Panc1 (cell line): ENCODE measurements around the gene STARD10. TPM values are rescaled to one million over a fixed set of nuclear protein-coding genes. Genes with fewer than 3 reads are reported as not detected.

ENCODE experiments used
- ATAC-seq: fragments of 200-7000 bp; cut with Tn5 transposase; 2 replicates; pipeline ENCODE4 v1.9.1; 2020; ENCODE audit warnings: mild to moderate bottlenecking, moderate library complexity
- BruUV-seq: library from RNA; stranded (reverse); fragments of 400-500 nt; replicated peaks from 2 replicates; lab custom pipeline; 2021; lab: Mats Ljungman, UMichigan
- CTCF ChIA-PET: fragments of 300-600 bp; sonication (Branson Sonifier 250); formaldehyde crosslinking; loops from one replicate; lab custom pipeline; 2022; ENCODE audit warnings: antibody characterized with exemption; lab: Charles Lee
- POLR2A ChIA-PET: fragments of 300-600 bp; sonication (Branson Sonifier 250); formaldehyde crosslinking; loops from one replicate; lab custom pipeline; 2022; ENCODE audit warnings: antibody characterized with exemption; lab: Charles Lee
- DNase-seq: peaks from one replicate; pipeline ENCODE4 v3.0.0-alpha.2; 2010; ENCODE audit warnings: low read depth, low spot score
- H3K27ac ChIP-seq: 2 replicates; pipeline ENCODE4 v1.5.1; 2011; ENCODE audit warnings: mild to moderate bottlenecking, low read length, inconsistent platforms
- H3K27me3 ChIP-seq: fragments of 200-500 bp; sonication (Bioruptor generic); 2 replicates; pipeline ENCODE4 v1.6.0; 2014; ENCODE audit warnings: low read length, inconsistent platforms; ENCODE audit not compliant: control insufficient read depth, insufficient read depth
- H3K36me3 ChIP-seq: fragments of 200-500 bp; sonication (Bioruptor generic); 2 replicates; pipeline ENCODE4 v1.5.1; 2014; ENCODE audit warnings: inconsistent platforms, mild to moderate bottlenecking, low read length, moderate library complexity; ENCODE audit not compliant: control insufficient read depth, insufficient read depth
- H3K4me1 ChIP-seq: 2 replicates; pipeline ENCODE4 v1.5.1; 2011; ENCODE audit warnings: inconsistent platforms, mild to moderate bottlenecking, low read length, moderate library complexity; ENCODE audit not compliant: control insufficient read depth, insufficient read depth
- H3K4me3 ChIP-seq, 2 experiments: 2 replicates each; pipeline ENCODE4 v1.5.1; 2011 to 2012; ENCODE audit warnings: low read depth in 2 of 2, low read length in 2 of 2, mild to moderate bottlenecking in 2 of 2, inconsistent platforms in 1 of 2, moderate library complexity in 1 of 2
- H3K9me3 ChIP-seq: fragments of 200-500 bp; sonication (Bioruptor generic); 2 replicates; pipeline ENCODE4 v1.5.1; 2014; ENCODE audit warnings: low read depth, mild to moderate bottlenecking, inconsistent platforms, low read length, moderate library complexity; ENCODE audit not compliant: control insufficient read depth, insufficient read depth
- POLR2AphosphoS5 ChIP-seq: IDR thresholded peaks from 2 replicates; pipeline ENCODE4 v1.6.1; 2012; ENCODE audit warnings: mild to moderate bottlenecking, low read depth, low read length, moderate library complexity
- SIN3A ChIP-seq: IDR thresholded peaks from 2 replicates; pipeline ENCODE4 v1.6.1; 2012; ENCODE audit warnings: low read depth, mild to moderate bottlenecking, low read length, moderate library complexity, borderline replicate concordance; ENCODE audit not compliant: insufficient read depth
- TCF7L2 ChIP-seq: IDR thresholded peaks from 2 replicates; pipeline ENCODE4 v1.6.1; 2011; ENCODE audit warnings: mild to moderate bottlenecking, low read depth, low read length, inconsistent platforms
- in situ Hi-C: cut with HindIII; loops from 2 replicates; pipeline ENCODE4 v1.10.0; 2016; ENCODE audit warnings: low sequenced_read_pairs, low pct_unique_long_range_greater_than_20kb
- intact Hi-C: fragments of 100-400 bp; cut with micrococcal nuclease; formaldehyde crosslinking; loops from one replicate; pipeline ENCODE4 v1.10.0; 2022; ENCODE audit not compliant: unreplicated experiment
- total RNA-seq: library from RNA; stranded (reverse); gene quantifications from one replicate; pipeline ENCODE4 v1.2.1, GENCODE V29; 2021; ENCODE audit not compliant: unreplicated experiment
- TF ChIP-seq, protein P1 (sequence below), 2 experiments: IDR thresholded peaks; 2 replicates each; pipeline ENCODE4 v1.6.1; 2011 to 2012; ENCODE audit warnings: low read depth in 2 of 2, control low read depth in 1 of 2, low read length in 1 of 2, mild to moderate bottlenecking in 1 of 2, moderate library complexity in 1 of 2; ENCODE audit not compliant: insufficient read depth in 1 of 2
- TF ChIP-seq, protein P2 (sequence below): fragments of 450-650 bp; IDR thresholded peaks from 2 replicates; pipeline ENCODE4 v1.5.1; 2017; ENCODE audit warnings: mild to moderate bottlenecking

Gene STARD10
- total RNA-seq, 1 experiment from 2014 or later, result 32.1 TPM

DNA sequence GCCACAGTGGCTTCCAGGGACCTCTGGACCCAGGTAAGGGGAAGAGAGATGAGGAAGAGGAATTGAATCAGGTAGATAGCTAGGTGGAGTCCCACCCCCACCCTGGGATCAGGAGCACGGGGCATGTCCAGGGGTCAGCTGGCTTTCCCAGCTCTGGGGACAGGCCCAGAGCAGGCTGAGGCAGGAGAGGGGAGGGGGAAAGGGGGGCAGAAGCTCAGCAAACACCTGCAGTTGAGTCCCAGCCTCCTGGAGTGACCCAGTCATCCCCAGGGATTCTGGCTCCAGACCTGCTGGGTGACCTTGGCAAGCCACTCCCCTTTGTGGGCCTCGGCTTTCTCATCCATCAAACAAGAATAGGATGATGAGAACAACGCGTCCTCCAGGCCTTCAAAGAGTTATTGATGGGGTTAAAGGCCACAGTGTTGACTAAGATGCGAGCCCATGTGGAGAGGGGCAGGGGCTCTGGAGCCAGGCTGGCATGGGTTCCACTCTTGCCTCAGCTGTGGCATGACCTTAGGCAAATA is 16.0 kb downstream of the STARD10 start:
- H3K4me1 ChIP-seq, result peaks cover 12% of the 10 kb centered on the region
- CTCF ChIA-PET, result no interaction called here
- in situ Hi-C loops (no loop called here), intact Hi-C loops (no loop called here)
- H3K27ac ChIP-seq, result no peak overlapping the region
- H3K27me3 ChIP-seq, result no peaks in the 10 kb centered on the region
- H3K36me3 ChIP-seq, result no peaks in the 10 kb centered on the region; the same call in 1 of the 2 replicates
- no peak overlapping the region for H3K4me3 ChIP-seq
- POLR2A ChIA-PET, result no interaction called here
- DNase-seq (no peak), ATAC-seq (no peak)
- TF ChIP-seq TCF7L2 (no peak), SIN3A (no peak), POLR2AphosphoS5 (no peak)
- TF ChIP-seq, protein P1, sequence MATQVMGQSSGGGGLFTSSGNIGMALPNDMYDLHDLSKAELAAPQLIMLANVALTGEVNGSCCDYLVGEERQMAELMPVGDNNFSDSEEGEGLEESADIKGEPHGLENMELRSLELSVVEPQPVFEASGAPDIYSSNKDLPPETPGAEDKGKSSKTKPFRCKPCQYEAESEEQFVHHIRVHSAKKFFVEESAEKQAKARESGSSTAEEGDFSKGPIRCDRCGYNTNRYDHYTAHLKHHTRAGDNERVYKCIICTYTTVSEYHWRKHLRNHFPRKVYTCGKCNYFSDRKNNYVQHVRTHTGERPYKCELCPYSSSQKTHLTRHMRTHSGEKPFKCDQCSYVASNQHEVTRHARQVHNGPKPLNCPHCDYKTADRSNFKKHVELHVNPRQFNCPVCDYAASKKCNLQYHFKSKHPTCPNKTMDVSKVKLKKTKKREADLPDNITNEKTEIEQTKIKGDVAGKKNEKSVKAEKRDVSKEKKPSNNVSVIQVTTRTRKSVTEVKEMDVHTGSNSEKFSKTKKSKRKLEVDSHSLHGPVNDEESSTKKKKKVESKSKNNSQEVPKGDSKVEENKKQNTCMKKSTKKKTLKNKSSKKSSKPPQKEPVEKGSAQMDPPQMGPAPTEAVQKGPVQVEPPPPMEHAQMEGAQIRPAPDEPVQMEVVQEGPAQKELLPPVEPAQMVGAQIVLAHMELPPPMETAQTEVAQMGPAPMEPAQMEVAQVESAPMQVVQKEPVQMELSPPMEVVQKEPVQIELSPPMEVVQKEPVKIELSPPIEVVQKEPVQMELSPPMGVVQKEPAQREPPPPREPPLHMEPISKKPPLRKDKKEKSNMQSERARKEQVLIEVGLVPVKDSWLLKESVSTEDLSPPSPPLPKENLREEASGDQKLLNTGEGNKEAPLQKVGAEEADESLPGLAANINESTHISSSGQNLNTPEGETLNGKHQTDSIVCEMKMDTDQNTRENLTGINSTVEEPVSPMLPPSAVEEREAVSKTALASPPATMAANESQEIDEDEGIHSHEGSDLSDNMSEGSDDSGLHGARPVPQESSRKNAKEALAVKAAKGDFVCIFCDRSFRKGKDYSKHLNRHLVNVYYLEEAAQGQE (IDR thresholded peaks at IDR 0.05; ENCODE audit: insufficient read depth in 1 of 2, low read depth in 2 of 2, low read length in 1 of 2), result no peak
- TF ChIP-seq, protein P2, sequence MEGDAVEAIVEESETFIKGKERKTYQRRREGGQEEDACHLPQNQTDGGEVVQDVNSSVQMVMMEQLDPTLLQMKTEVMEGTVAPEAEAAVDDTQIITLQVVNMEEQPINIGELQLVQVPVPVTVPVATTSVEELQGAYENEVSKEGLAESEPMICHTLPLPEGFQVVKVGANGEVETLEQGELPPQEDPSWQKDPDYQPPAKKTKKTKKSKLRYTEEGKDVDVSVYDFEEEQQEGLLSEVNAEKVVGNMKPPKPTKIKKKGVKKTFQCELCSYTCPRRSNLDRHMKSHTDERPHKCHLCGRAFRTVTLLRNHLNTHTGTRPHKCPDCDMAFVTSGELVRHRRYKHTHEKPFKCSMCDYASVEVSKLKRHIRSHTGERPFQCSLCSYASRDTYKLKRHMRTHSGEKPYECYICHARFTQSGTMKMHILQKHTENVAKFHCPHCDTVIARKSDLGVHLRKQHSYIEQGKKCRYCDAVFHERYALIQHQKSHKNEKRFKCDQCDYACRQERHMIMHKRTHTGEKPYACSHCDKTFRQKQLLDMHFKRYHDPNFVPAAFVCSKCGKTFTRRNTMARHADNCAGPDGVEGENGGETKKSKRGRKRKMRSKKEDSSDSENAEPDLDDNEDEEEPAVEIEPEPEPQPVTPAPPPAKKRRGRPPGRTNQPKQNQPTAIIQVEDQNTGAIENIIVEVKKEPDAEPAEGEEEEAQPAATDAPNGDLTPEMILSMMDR, result no peak
- BruUV-seq, result no TSS peak
- no peaks in the 10 kb centered on the region for H3K9me3 ChIP-seq

DNA sequence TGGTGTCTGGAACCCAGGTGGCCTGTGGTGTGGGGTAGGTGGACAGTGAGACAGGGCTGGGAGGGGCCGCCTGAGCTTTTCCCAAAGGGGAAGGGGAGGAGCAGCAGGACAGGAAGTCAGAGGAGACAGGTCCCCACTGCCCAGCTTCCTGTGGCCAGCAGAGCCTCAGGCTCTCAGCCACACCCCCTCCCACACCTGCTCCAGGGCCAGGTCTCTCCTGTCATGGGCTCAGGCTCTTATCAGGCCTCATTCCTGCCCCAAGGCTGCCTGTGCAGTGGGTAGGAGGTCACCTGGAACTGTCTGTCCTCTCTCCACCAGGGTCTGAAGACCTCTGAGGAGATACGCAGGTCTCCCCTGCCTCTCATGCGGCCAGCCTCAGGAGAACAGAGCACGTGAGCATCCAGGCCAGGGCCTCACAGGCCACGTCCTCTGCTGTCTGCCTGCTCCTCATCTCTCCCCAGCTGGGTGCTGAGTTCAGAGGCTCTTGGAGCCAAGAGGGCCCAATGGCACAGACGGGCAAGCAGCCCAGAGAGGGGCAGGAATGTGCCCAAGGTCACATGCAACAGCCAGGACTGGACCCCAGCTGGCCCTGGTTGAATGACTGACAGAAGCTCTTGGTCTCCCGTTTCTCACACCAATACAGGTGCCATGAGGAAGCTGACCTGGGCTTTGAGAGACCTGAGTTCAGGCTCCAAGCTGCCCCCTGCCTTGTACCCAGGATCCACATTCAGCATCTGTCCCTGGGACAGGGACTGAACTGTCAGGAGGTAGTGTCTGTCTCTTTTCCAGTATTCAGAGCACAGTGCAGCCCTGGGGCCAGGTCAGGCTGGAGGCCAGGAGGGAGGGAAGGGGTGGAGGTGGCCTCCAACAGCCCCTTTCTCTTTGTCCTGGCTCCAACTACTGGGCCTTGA is 16.7 kb downstream of the STARD10 start:
- Histone ChIP-seq H3K36me3 (no peaks in the 10 kb centered on the region; the same call in 1 of the 2 replicates), H3K4me1 (peaks cover 9% of the 10 kb centered on the region), H3K27me3 (no peaks in the 10 kb centered on the region), H3K9me3 (no peaks in the 10 kb centered on the region), H3K4me3 (no peak overlapping the region), H3K27ac (no peak overlapping the region)
- in situ Hi-C loops, result no loop called here
- DNase-seq, result no peak
- BruUV-seq, result no TSS peak
- ChIA-PET CTCF (no interaction called here), POLR2A (no interaction called here)
- intact Hi-C loops, result no loop called here
- TF ChIP-seq, protein P2, result no peak
- TF ChIP-seq POLR2AphosphoS5, result no peak
- ATAC-seq, result no peak
